GM19455 (cell line): Measurements from ENCODE around the gene SLC41A3.

ENCODE experiments used
- ATAC-seq: cut with Tn5 transposase; IDR thresholded peaks from one replicate; pipeline ENCODE4 v1.9.1; 2021; ENCODE audit not compliant: unreplicated experiment

The SLC41A3 gene

DNA sequence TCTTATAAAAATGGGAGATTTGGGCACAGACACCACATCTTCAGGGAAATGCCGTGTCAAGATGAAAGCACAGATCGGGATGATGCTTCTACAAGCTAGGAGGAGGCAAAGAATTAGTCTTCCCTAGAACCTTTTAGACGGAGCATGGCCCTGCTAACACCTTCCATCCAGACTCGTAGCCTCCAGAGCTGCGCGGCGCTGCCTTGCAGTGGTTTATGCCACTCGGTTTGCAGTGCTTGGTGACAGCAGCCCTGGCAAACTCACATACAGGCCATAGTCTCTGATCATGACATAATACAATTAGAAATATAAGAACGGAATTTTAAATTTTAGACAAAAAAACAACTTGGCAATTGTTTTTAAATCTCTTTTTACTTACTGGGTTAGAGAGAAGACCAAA is 37.1 kb upstream of the SLC41A3 start:
- no peak for ATAC-seq

GRCh38 chr3:126119976-126120375 is 36.1 kb upstream of the SLC41A3 start:
- ATAC-seq = no peak

DNA sequence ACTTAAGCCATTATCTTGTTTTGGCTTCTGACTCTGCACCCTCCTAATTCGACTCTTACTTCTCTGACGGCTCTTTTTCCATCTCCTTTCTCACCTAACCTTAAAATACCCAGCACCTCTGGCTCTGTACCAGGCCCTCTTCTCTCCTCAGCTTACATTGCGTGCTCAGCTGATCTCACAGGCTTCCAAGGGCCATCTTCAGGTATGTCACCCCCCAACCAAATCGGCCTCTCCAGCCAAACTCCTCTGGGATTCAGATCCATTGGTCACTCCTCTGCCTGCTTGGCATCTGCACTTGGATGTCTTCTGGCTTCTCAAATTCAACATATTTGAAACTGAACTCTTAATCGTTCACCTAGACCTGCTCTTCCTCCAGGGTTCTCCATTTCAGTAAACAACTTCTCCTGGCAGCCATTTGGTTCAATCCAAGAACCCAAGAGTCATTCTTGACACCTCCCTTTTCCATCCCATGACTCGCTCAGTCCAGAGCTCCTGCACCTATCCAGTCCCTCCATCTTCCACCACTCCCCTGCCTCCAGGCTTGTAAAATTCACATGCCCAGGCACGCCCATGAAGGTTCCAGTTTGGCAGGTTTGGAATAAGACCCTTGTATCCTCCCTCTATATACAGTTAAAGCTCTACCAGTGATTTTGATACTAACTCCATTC is 35.2 kb upstream of the SLC41A3 start:
- no peak for ATAC-seq

DNA sequence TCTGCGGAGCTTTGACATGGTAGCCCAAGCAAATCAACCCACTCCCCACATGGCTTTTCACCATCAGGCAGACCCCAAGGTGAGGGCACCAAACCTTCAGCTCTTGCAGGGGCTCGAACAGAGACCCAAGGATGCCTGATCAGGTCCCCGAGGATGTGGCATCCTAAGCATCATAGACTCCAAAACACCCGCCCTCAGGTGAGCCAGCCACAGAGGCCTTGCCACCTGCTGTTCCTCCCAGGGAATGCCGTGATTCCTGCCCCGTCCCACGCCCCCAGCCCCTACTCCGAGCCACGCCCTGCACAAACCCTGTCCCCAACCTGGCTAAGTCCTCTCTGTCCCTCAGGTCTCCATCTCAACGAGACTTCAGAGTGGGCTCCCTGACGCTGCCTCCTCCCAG is 34.7 kb upstream of the SLC41A3 start:
- ATAC-seq = no peak

DNA sequence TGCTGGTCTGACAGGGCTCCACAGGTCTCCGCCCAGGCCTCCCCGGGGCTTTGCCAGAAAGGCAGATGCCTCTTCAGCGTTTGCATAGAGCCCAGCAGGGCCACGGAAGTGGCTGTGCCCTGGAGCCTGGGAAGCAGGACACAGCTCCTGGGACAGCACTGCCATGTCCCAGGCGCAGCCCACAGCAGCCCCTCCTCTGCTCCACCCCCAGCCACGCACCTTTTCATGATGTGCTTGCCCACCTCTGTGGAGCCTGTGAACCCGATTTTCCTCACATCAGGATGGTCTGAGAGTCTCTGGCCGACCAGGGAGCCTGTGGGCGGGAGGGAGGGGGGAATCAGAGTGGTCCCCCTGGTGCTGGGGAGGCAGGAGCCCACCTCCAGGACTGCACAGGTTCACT is 33.9 kb upstream of the SLC41A3 start:
- ATAC-seq = no peak

DNA sequence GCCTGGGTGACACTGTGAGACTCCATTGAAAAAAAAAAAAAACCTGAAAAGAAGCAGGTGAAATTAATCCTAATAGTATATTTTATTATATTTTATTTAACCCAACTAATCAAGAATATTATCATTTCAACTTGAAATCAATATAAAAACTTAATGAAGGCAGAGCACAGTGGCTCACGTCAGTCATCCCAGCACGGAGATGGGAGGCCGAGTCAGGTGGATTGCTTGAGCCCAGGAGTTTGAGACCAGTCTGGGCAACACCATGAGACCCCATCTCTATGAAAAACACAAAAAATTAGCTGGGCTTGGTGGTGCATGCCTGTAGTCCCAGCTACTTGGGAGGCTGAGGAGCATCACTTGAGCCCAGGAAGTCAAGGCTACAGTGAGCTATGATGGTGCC is 33.3 kb upstream of the SLC41A3 start:
- ATAC-seq = no peak

DNA sequence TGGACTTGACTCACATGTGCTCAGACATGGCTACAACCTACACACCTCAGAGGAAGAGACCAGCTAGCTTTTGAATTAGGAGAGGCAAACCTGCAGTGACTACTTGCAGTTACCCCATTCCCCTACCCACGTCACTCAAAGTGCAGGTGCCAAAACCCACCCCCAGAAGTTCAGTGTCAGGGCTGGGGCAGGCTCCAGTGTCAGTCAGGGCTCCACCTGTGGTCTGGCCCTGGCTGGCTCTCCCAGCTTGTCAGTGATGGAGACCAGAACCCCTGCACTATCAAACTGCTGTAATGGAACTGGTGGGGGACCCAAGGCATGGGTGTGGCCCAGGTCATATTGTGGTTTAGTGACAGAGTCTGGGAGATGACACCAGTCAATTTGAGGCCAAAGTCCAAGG is 32.6 kb upstream of the SLC41A3 start:
- ATAC-seq = no peak

DNA sequence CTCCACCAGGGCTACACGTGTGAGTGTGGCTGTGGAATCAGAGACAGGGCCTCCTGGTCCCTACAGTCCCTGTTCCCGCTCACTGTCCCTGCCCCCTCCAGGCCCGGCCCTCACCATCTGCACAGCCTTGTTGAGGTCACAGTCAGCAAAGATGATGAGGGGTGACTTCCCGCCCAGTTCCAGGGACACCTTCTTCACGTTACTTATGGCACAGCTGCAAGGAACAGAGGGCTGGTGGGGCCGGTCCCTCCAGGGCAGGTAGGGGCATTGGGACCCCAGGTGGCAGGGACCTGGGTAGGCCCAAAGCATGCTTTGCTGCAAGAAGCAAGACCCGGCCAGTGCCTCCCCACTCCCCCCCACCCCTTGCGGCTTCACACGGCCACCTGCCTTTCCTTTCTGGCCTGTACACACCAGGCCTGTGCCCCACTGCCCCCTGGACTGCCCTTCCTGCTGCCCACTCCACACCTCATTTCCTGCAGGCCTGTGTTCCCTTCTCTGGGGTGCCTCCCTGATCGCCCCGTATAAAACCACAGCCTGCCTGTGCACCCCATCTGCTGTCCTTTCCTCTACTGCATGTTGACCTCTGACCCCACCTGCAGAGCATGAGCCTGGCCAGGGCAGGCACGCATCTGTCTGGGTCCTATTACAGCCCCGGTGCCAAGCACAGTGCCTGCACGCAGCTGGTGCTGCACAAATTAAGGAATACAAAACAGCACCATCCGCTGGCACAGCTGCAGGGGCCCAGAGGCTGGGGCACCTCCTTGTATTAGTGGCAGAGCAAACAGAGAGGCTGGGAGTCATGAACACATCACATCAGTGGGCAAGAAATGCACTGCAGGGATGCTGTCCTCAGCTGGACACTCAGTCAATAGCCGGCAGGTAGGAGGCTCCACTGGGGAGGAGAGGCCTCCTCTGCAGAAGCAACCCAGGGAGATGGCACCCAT is 30.8 kb upstream of the SLC41A3 start:
- no peak for ATAC-seq

- ATAC-seq = no peak
Observed at GRCh38 chr3:126113733-126114442, 30.0 kb upstream of the SLC41A3 start.

DNA sequence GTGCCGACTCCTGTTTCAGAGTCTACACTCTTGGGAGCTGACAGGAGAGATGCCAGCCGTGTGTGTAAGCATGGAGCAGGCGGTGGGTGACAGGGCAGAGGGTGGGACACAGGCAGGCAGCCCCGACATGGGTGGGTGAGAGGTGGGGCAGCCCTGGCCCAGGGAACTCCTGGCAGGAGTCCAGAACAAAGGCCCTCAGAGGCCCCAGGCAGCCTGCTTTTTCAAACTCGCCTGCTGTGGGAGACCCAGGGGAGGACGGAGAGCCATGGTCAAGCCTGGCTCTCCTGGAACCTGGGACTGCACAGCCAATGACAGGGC is 29.3 kb upstream of the SLC41A3 start:
- no peak for ATAC-seq

DNA sequence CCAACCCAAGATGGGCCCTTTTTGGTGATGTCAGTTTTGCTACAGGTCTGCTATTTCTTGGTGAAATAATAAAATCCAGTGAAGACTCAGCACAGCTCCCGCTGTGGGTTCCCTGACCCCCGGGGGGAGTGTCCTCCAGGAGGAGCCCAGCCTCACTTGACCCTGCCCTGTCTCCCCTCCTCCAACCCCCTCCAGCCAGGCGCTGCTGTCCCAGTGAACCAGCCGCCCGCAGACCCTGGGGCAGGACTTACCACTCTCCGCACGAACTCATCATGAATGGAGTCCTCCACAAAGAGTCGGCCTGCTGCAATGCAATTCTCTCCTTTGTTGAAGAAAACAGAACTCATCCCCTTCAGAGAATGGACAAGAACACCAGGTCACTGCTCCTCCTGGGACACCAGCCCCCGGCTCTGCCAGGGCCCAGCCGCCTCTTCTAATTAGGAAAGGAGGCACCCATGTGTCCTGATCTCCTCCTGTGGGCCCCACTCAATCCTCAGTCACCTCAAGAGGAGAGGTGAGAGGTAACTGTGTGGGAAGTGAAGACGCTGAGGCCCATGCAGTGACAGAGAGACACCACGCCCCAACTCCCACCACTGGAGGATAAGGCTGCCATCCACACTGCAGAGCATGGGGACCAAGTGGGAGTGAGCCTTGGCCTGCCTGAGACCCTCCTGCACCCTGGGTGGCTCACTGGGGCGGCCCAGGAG is 28.8 kb upstream of the SLC41A3 start:
- ATAC-seq = no peak

DNA sequence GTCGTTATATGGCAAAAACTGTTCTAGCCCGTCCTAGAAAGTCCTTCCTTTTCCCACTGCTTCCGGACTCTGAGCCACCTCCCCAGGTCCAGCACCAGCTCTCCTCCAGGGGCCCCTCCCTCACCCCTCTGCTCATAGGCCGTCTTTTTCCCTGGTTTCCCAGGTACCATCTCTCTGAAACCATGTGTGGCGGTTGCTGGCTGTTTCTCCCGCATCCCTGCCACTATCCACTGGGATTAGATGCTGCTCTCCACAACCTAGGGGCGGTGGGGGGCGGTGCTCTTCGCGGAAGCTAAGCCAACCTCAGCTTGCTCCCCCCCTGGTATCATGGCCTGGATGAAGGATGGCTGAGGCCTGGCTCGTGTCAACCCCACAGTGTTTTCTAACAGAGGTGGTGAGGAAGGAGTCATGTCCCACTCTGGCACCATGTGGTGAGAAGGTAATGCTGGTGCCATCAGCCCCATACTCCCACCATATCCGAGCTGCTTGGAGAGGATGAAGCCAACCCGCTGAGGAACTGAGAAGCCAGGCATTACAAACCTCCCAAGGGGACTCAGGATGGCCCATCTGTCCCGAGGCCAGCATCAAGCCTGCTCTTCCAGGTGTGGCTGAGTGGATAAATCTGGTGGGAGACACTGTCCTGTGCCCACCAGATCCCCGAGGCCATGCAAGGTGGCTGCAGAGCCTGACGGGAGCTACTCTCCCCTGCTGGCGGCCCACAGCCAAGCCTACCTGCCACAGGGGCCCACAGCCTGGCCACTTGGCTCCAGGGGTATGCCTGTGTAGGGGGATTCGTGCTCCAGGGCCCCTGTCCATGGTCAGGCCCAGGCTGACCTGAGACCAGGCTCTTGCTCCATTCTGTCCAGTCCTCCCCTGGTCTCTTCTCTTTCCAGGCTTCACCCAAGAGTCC is 27.9 kb upstream of the SLC41A3 start:
- ATAC-seq = no peak

DNA sequence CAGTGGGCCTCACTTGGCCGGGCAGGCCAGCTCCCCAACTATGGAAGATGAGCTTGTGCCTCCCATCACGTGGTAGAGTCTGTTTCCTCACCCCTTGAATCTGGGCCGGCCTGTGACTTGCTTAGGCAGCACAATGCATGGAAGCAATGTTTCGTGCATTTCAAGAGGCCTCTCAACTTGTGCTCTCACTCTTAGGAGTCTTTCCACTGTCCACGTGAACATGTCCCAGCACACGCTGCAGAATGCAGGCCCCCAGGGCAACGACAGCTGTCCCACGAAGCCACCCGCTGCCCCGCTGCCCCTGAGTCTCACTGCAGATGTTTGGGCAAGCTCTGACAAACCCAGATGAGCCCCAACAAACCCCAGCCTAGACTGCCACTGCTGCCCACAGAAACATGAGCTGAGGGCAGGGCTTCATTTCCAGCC is 27.2 kb upstream of the SLC41A3 start:
- ATAC-seq = no peak

DNA sequence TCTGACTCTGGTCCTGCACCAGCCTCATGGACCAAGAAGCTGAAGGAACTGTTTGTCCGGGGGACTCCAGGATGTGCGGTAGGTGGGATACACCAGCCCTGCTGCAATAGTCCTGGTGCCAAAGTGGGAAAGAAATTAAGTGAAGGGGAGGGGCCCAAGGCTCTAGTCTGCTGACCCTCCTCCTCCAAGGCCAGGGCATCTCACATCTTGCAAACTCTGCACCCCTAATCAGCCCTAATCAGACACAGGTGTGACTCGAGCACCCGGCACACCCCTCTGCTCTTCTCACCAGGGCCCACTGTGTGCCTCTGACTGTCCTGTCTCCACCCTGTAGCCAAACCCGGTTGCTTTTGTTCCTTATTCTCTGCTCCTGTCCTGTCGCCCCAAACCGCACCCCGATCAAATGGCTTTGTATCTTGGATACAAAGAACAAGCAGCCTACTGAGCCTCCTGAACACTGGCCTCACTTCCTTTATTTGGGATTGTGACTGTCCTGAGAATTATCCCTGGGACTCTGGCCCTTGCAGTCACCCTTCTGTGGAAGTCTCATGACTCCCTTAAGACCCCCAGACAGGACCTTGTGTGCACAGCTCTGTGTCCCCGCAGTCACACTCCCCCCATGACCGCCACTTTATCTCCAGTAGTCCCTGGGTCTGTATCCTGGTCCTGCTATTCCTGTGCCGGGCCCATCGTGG is 26.7 kb upstream of the SLC41A3 start:
- no peak for ATAC-seq

- ATAC-seq = no peak
Observed at GRCh38 chr3:126109880-126110235, 25.9 kb upstream of the SLC41A3 start.

- no peak for ATAC-seq
Observed at GRCh38 chr3:126109146-126109879, 25.4 kb upstream of the SLC41A3 start.

- ATAC-seq = no peak
Observed at GRCh38 chr3:126108676-126109050, 24.7 kb upstream of the SLC41A3 start.

GRCh38 chr3:126107957-126108675 is 24.2 kb upstream of the SLC41A3 start:
- no peak for ATAC-seq
